ENCODE data around the gene HMOX2. TPM values are rescaled to one million over a fixed set of nuclear protein-coding genes. Genes with fewer than 3 reads are reported as not detected.

HMOX2 gene
- total RNA-seq, 1 donor from 2014 or later = 53.8 TPM

GRCh38 chr16:4474192-4474961 is 1.8 kb upstream of the HMOX2 start, which contains the start of gene NMRAL1:
TSS of gene NMRAL1 (minus strand) at chr16:4474625. CDS start at chr16:4474132, 493 bp downstream.
- peak; percentile 73 to 76 for ATAC-seq
- no peak for TF ChIP-seq CTCF (IDR thresholded peaks at IDR 0.05)
- H3K36me3 ChIP-seq = peaks cover 5% of the 10 kb centered on the region
- H3K4me3 ChIP-seq = peak within 1 kb of the TSS; percentile 90
- H3K4me1 ChIP-seq = peaks cover 41% of the 10 kb centered on the region
- DNase-seq = peak; percentile 93
- H3K9me3 ChIP-seq = no peaks in the 10 kb centered on the region
- H3K27ac ChIP-seq = peak within 1 kb of the TSS; percentile 87
- no peaks in the 10 kb centered on the region for H3K27me3 ChIP-seq (ENCODE audit: low read depth)
- intact Hi-C loops (cut with DNase I) = no loop called here

DNA sequence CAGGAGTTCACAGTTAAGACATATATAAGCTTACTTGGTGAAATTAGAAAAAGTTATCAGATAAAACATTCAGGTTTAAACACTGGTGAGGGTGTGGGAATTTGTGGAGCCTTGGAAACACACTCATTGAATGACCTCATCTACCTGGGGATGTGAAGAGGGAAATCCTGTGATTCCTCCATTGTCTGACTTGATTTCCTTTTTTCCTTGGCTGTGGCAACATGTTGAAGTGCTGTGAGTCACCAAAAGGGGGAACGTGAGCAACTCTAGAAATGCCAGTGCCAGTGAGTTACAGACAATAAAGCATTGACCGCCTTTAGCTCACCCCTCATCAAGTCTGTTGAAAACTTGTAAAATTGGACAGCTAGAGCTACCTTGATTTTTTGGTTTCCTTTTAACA is 1.8 kb downstream of the HMOX2 start:
- no peaks in the 10 kb centered on the region for H3K27me3 ChIP-seq (ENCODE audit: low read depth)
- peaks cover 41% of the 10 kb centered on the region for H3K4me1 ChIP-seq
- intact Hi-C loops (cut with DNase I) = no loop called here
- no peak overlapping the region for H3K27ac ChIP-seq
- TF ChIP-seq CTCF (IDR thresholded peaks at IDR 0.05) = no peak
- ATAC-seq (peak in 1 of 2 donors; percentile 4), DNase-seq (no peak)
- no peaks in the 10 kb centered on the region for H3K9me3 ChIP-seq
- no peaks in the 10 kb centered on the region for H3K36me3 ChIP-seq
- H3K4me3 ChIP-seq = no peak overlapping the region

- Histone ChIP-seq H3K27ac (no peak overlapping the region), H3K27me3 (ENCODE audit: low read depth) (no peaks in the 10 kb centered on the region), H3K9me3 (no peaks in the 10 kb centered on the region), H3K4me1 (peaks cover 19% of the 10 kb centered on the region), H3K4me3 (no peak overlapping the region), H3K36me3 (peaks cover 23% of the 10 kb centered on the region)
- intact Hi-C loops (cut with DNase I) = no loop called here
- ATAC-seq (no peak), DNase-seq (no peak)
- TF ChIP-seq CTCF (IDR thresholded peaks at IDR 0.05) = no peak
Observed at GRCh38 chr16:4481526-4481925, 5.3 kb downstream of the HMOX2 start.

GRCh38 chr16:4481963-4482362 is 5.8 kb downstream of the HMOX2 start:
- no peak for TF ChIP-seq CTCF (IDR thresholded peaks at IDR 0.05)
- no peak for ATAC-seq
- no peak overlapping the region for H3K27ac ChIP-seq

GRCh38 chr16:4486126-4486893 is 10.1 kb downstream of the HMOX2 start:
- no peak for DNase-seq
- H3K4me1 ChIP-seq = peaks cover 29% of the 10 kb centered on the region
- H3K9me3 ChIP-seq = no peaks in the 10 kb centered on the region
- peaks cover 23% of the 10 kb centered on the region for H3K36me3 ChIP-seq
- peak; percentile 58 to 60 for ATAC-seq
- intact Hi-C loops (cut with DNase I) = no loop called here
- H3K4me3 ChIP-seq = no peak overlapping the region
- H3K27ac ChIP-seq = peak overlapping the region; percentile 61
- TF ChIP-seq CTCF (IDR thresholded peaks at IDR 0.05) = no peak
- H3K27me3 ChIP-seq (ENCODE audit: low read depth) = no peaks in the 10 kb centered on the region

More at GRCh38 chr16:4481963-4482362, 5.8 kb downstream of the HMOX2 start:
- no peak for DNase-seq
- Histone ChIP-seq H3K4me3 (no peak overlapping the region), H3K27me3 (ENCODE audit: low read depth) (no peaks in the 10 kb centered on the region), H3K4me1 (peaks cover 22% of the 10 kb centered on the region), H3K36me3 (peaks cover 23% of the 10 kb centered on the region), H3K9me3 (no peaks in the 10 kb centered on the region)
- intact Hi-C loops (cut with DNase I) = no loop called here
